ENCODE results near the gene MEAF6. TPM values are rescaled to one million over a fixed set of nuclear protein-coding genes. Genes with fewer than 3 reads are reported as not detected.
A peak's percentile ranks its signal among the peaks of the same experiment; 100 is the strongest.

Gene MEAF6
- total RNA-seq, 2 donors from 2014 or later, result 175 to 252 TPM

- WGBS, result 93% methylated on average over 7 of the region's 7 CpGs
- Histone ChIP-seq H3K27me3 (replicated peaks; ENCODE audit: insufficient read depth) (no peaks in the 10 kb centered on the region), H3K27ac (no peak overlapping the region), H3K4me1 (replicated peaks) (peaks cover 4% of the 10 kb centered on the region), H3K9me3 (no peaks in the 10 kb centered on the region), H3K36me3 (no peaks in the 10 kb centered on the region), H3K4me3 (no peak overlapping the region)
- intact Hi-C loops (cut with DNase I), result loop anchor here (10.0 kb wide), 1 partner anchor 246 kb away; the partner anchor contains the start of genes C1orf122 and YRDC
- no peak for DNase-seq (ENCODE audit: low spot score)
- TF ChIP-seq POLR2A (IDR thresholded peaks at IDR 0.05) (no peak), POLR2AphosphoS5 (IDR thresholded peaks at IDR 0.05) (no peak)
- TF ChIP-seq, protein P1, sequence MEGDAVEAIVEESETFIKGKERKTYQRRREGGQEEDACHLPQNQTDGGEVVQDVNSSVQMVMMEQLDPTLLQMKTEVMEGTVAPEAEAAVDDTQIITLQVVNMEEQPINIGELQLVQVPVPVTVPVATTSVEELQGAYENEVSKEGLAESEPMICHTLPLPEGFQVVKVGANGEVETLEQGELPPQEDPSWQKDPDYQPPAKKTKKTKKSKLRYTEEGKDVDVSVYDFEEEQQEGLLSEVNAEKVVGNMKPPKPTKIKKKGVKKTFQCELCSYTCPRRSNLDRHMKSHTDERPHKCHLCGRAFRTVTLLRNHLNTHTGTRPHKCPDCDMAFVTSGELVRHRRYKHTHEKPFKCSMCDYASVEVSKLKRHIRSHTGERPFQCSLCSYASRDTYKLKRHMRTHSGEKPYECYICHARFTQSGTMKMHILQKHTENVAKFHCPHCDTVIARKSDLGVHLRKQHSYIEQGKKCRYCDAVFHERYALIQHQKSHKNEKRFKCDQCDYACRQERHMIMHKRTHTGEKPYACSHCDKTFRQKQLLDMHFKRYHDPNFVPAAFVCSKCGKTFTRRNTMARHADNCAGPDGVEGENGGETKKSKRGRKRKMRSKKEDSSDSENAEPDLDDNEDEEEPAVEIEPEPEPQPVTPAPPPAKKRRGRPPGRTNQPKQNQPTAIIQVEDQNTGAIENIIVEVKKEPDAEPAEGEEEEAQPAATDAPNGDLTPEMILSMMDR (IDR thresholded peaks at IDR 0.05), result no peak
Measured at GRCh38 chr1:37559080-37559479, 44.5 kb upstream of the MEAF6 start.

DNA sequence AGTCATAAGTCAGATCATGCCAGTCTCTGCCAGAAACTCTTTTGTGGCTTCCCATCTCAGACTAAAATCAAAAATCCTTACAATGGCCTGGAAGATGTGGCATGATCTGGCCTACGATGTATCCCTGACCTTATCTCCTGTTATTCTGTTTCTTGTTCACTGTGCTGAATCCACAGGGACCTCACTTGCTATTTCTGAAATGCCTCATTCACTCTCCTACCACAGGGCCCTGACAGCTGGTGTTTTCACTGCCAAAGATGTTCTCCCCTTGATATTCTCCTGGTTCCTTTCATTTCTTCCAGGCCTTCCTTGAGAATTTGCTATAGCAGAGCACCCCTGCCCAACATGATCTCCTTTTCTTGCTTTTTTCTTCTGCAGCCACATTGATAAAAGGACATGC lies 43.8 kb upstream of the MEAF6 start:
- no peak for TF ChIP-seq POLR2AphosphoS5 (IDR thresholded peaks at IDR 0.05)
- TF ChIP-seq, protein P1 (IDR thresholded peaks at IDR 0.05), result no peak
- TF ChIP-seq POLR2A (IDR thresholded peaks at IDR 0.05), result no peak
- 100% methylated on average over 1 of the region's 1 CpG for WGBS
- no peaks in the 10 kb centered on the region for H3K36me3 ChIP-seq
- no peak overlapping the region for H3K27ac ChIP-seq
- DNase-seq (ENCODE audit: low spot score), result no peak
- H3K4me1 ChIP-seq (replicated peaks), result peaks cover 4% of the 10 kb centered on the region
- intact Hi-C loops (cut with DNase I), result loop anchor here (10.0 kb wide), 1 partner anchor 246 kb away; the partner anchor contains the start of genes C1orf122 and YRDC
- H3K4me3 ChIP-seq, result no peak overlapping the region
- no peaks in the 10 kb centered on the region for H3K9me3 ChIP-seq
- no peaks in the 10 kb centered on the region for H3K27me3 ChIP-seq (replicated peaks; ENCODE audit: insufficient read depth)

- peaks cover 10% of the 10 kb centered on the region for H3K4me1 ChIP-seq (replicated peaks)
- peak overlapping the region; percentile 29 to 36 for H3K4me3 ChIP-seq
- TF ChIP-seq POLR2AphosphoS5 (IDR thresholded peaks at IDR 0.05) (no peak), POLR2A (IDR thresholded peaks at IDR 0.05) (no peak)
- TF ChIP-seq, protein P1 (IDR thresholded peaks at IDR 0.05), result no peak
- WGBS, result 56% methylated on average over 3 of the region's 3 CpGs
- H3K27ac ChIP-seq, result peak overlapping the region; percentile 36 to 43
- H3K36me3 ChIP-seq, result no peaks in the 10 kb centered on the region
- H3K27me3 ChIP-seq (replicated peaks; ENCODE audit: insufficient read depth), result no peaks in the 10 kb centered on the region
- H3K9me3 ChIP-seq, result no peaks in the 10 kb centered on the region
- DNase-seq (ENCODE audit: low spot score), result no peak
- intact Hi-C loops (cut with DNase I), result loop anchor here (10.0 kb wide), 1 partner anchor 247 kb away; the partner anchor contains the start of genes C1orf122 and YRDC
Measured at GRCh38 chr1:37557402-37557801, 42.8 kb upstream of the MEAF6 start.

DNA sequence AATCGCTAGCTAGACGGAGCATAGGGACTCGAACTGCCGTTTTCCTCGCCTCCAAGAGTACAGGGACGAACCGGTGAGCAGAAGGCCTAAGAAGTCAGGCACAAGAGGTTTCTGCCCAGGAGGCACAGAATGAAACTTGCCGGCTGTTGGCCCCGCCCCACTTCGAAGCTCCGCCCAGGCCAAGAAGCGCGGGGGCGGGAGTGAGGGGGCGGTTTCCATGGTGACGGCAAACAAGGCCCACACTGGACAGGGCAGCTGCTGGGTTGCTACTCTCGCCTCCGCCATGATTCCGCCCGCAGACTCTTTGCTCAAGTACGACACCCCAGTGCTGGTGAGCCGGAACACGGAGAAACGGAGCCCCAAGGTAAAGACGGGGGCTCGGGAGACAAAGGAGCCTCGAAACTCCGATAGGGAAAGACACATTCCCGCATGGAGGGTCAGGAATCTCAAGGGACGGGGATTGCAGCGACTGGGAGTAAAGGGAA lies 42.2 kb upstream of the MEAF6 start, which contains the start of gene DNALI1:
Gene DNALI1 (plus strand): TSS at position 229 of the 485 bp plus-strand sequence. CDS start 55 bp downstream, at position 284.
- intact Hi-C loops (cut with DNase I), result loop anchor here (10.0 kb wide), 1 partner anchor 248 kb away; the partner anchor contains the start of genes C1orf122 and YRDC
- Histone ChIP-seq H3K9me3 (no peaks in the 10 kb centered on the region), H3K4me1 (replicated peaks) (peaks cover 10% of the 10 kb centered on the region), H3K4me3 (peak within 1 kb of the TSS; percentile 29 to 36), H3K36me3 (no peaks in the 10 kb centered on the region), H3K27ac (peak within 1 kb of the TSS; percentile 36 to 43), H3K27me3 (replicated peaks; ENCODE audit: insufficient read depth) (no peaks in the 10 kb centered on the region)
- DNase-seq (ENCODE audit: low spot score), result peak; percentile 90
- TF ChIP-seq, protein P1 (IDR thresholded peaks at IDR 0.05), result no peak
- TF ChIP-seq POLR2AphosphoS5 (IDR thresholded peaks at IDR 0.05) (peak; percentile 86), POLR2A (IDR thresholded peaks at IDR 0.05) (peak; percentile 9)
- 7% methylated on average over 30 of the region's 31 CpGs for WGBS

Data from prostate gland (tissue), 2 donors.